ENCODE measurements around the gene ABCB8.

ABCB8 gene

GRCh38 chr7:151087245-151088018 lies 59.2 kb downstream of the ABCB8 start (continued):
- TF ChIP-seq ZNF555 (tag by site-specific recombination; conservative IDR thresholded peaks at IDR 0.05) (no peak), ZNF544 (tag by site-specific recombination; IDR thresholded peaks at IDR 0.05) (no peak), BCL11A (tag by site-specific recombination; IDR thresholded peaks at IDR 0.05; ENCODE audit: low read depth) (no peak), ZNF274 (IDR thresholded peaks at IDR 0.05; ENCODE audit: low read length) (no peak), ZNF274 (tag by site-specific recombination; IDR thresholded peaks at IDR 0.05; ENCODE audit: borderline replicate concordance) (no peak), ZNF596 (tag by site-specific recombination; IDR thresholded peaks at IDR 0.05) (no peak), ZNF776 (tag by site-specific recombination; IDR thresholded peaks at IDR 0.05; ENCODE audit: borderline replicate concordance) (no peak), ZBTB7A (tag by site-specific recombination; IDR thresholded peaks at IDR 0.05; ENCODE audit: low read depth) (peak; percentile 63), ZBTB21 (tag by site-specific recombination; IDR thresholded peaks at IDR 0.05) (no peak), HOXA7 (CRISPR knock-in tag; IDR thresholded peaks at IDR 0.05; ENCODE audit: borderline replicate concordance) (no peak), MYNN (tag by site-specific recombination; IDR thresholded peaks at IDR 0.05; ENCODE audit: borderline replicate concordance) (no peak), ZNF654 (tag by site-specific recombination; IDR thresholded peaks at IDR 0.05; ENCODE audit: low read depth) (no peak), ZNF692 (tag by site-specific recombination; IDR thresholded peaks at IDR 0.05) (0 out of 2 replicates have a peak, but pooled peaks have one; percentile 23)
- TF ChIP-seq, protein P1, sequence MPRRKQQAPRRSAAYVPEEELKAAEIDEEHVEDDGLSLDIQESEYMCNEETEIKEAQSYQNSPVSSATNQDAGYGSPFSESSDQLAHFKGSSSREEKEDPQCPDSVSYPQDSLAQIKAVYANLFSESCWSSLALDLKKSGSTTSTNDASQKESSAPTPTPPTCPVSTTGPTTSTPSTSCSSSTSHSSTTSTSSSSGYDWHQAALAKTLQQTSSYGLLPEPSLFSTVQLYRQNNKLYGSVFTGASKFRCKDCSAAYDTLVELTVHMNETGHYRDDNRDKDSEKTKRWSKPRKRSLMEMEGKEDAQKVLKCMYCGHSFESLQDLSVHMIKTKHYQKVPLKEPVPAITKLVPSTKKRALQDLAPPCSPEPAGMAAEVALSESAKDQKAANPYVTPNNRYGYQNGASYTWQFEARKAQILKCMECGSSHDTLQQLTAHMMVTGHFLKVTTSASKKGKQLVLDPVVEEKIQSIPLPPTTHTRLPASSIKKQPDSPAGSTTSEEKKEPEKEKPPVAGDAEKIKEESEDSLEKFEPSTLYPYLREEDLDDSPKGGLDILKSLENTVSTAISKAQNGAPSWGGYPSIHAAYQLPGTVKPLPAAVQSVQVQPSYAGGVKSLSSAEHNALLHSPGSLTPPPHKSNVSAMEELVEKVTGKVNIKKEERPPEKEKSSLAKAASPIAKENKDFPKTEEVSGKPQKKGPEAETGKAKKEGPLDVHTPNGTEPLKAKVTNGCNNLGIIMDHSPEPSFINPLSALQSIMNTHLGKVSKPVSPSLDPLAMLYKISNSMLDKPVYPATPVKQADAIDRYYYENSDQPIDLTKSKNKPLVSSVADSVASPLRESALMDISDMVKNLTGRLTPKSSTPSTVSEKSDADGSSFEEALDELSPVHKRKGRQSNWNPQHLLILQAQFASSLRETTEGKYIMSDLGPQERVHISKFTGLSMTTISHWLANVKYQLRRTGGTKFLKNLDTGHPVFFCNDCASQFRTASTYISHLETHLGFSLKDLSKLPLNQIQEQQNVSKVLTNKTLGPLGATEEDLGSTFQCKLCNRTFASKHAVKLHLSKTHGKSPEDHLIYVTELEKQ (tag by site-specific recombination; IDR thresholded peaks at IDR 0.05; ENCODE audit: borderline replicate concordance), result no peak
- TF ChIP-seq, protein P2, sequence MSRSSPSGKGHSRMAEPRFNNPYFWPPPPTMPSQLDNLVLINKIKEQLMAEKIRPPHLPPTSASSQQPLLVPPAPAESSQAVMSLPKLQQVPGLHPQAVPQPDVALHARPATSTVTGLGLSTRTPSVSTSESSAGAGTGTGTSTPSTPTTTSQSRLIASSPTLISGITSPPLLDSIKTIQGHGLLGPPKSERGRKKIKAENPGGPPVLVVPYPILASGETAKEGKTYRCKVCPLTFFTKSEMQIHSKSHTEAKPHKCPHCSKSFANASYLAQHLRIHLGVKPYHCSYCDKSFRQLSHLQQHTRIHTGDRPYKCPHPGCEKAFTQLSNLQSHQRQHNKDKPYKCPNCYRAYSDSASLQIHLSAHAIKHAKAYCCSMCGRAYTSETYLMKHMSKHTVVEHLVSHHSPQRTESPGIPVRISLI (tag by site-specific recombination; IDR thresholded peaks at IDR 0.05), result no peak

DNA sequence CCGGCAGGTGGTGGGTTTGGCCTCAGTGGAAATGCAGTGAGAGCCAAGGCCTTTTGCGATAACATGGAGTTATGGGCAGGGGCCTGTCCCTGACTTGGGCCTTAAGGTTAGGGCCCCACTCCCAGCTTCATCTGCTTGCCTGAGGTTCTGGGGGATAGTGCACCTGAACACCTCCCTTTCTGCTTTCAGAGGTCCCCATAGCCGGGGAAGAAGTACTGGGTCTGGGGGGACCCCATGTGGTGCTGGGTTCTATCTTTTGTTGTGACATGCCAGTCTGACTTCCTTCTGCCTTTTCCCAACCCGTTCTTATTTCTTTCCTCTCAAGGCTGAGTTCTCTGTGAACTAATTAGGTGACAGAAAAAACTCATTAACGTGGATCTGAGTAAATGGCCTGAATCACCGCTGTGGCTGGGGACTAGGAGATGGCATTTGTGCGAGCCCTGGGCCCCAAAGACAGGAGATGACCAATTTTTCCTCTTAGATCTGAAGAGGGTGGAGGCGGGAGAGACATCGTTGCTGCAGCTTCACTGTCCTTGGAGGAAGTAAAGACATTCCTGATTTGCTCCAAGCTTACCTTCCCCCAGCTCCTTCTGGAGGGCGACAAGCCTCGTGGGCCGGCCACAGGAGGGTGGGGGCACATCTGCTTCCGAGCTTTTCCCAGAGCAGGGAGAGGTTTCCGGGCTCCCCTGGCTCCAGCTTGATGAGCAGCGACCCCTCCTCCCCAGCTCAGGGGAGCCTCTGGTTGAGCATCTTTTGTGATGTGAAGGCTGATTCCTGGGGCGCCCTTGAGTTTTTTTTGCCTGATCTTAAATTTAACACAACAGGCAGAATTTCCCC lies 60.0 kb downstream of the ABCB8 start:
- Histone ChIP-seq H3K9me3 (ENCODE audit: control insufficient read depth, insufficient read depth, low read depth, low read length) (no peaks in the 10 kb centered on the region), H3K4me3 (ENCODE audit: low read depth, low read length) (peak overlapping the region; percentile 80), H3K27ac (ENCODE audit: extremely low read depth, low read depth, low read length) (peak overlapping the region; percentile 82; the same call in 1 of the 2 replicates), H3K36me3 (ENCODE audit: control insufficient read depth in 2 of 2, insufficient read depth in 1 of 2, low read length in 2 of 2) (peaks cover 0 to 36% of the 10 kb centered on the region in 2 experiments; a peak in 1 of 3 replicates), H3K4me1 (ENCODE audit: control insufficient read depth, insufficient read depth, low read length) (peaks cover 4% of the 10 kb centered on the region; the same call in 1 of the 2 replicates)
- POLR2A ChIA-PET, result interaction anchor here (0.6 to 1.8 kb wide), 6 partner anchors 10 to 180 kb away, joined by 3 to 7 read pairs (median 4); partner anchors contain the start of gene ABCB8
- CTCF ChIA-PET, result interaction anchor here (0.5 to 1.5 kb wide), 13 partner anchors 7 to 1316 kb away, joined by 3 to 8 read pairs (median 3); partner anchors contain the start of gene FASTK
- TF ChIP-seq HOXC10 (CRISPR knock-in tag; IDR thresholded peaks at IDR 0.05) (no peak), IKZF3 (tag by site-specific recombination; IDR thresholded peaks at IDR 0.05) (peak; percentile 24; the same call in 1 of the 2 replicates), SCRT2 (tag by site-specific recombination; IDR thresholded peaks at IDR 0.05) (no peak), ZNF670 (tag by site-specific recombination; IDR thresholded peaks at IDR 0.05; ENCODE audit: low read depth) (no peak), ZSCAN23 (tag by site-specific recombination; IDR thresholded peaks at IDR 0.05) (no peak), ZNF704 (tag by site-specific recombination; IDR thresholded peaks at IDR 0.05) (no peak), ZNF677 (tag by site-specific recombination; IDR thresholded peaks at IDR 0.05) (no peak), ZNF785 (tag by site-specific recombination; IDR thresholded peaks at IDR 0.05) (no peak), YY2 (tag by site-specific recombination; IDR thresholded peaks at IDR 0.05) (no peak)
- TF ChIP-seq, protein P3, sequence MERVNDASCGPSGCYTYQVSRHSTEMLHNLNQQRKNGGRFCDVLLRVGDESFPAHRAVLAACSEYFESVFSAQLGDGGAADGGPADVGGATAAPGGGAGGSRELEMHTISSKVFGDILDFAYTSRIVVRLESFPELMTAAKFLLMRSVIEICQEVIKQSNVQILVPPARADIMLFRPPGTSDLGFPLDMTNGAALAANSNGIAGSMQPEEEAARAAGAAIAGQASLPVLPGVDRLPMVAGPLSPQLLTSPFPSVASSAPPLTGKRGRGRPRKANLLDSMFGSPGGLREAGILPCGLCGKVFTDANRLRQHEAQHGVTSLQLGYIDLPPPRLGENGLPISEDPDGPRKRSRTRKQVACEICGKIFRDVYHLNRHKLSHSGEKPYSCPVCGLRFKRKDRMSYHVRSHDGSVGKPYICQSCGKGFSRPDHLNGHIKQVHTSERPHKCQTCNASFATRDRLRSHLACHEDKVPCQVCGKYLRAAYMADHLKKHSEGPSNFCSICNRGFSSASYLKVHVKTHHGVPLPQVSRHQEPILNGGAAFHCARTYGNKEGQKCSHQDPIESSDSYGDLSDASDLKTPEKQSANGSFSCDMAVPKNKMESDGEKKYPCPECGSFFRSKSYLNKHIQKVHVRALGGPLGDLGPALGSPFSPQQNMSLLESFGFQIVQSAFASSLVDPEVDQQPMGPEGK (tag by site-specific recombination; IDR thresholded peaks at IDR 0.05), result 0 out of 2 replicates have a peak, but pooled peaks have one; percentile 14

Data from HEK293 (cell line).